Spleen (tissue), 7 donors: ENCODE results near the gene SUSD2.

Experiments used
- POLR2A ChIP-seq, 3 donors: fragments of 450-650 bp; IDR thresholded peaks; one replicate each; pipeline ENCODE4 v1.5.1; 2017; ENCODE audit warnings: antibody characterized with exemption in 3 of 3, mild to moderate bottlenecking in 1 of 3
- POLR2AphosphoS5 ChIP-seq, 3 donors: sonication (generic); formaldehyde crosslinking; IDR thresholded peaks; one replicate each; pipeline ENCODE4 v1.5.1; 2017; ENCODE audit warnings: antibody characterized with exemption in 3 of 3
- TF ChIP-seq, protein P1 (sequence below), 11 experiments: fragments of 200-600 bp in 7 of 11; fragments of 450-650 bp in 4 of 11; sonication (generic) in 4 of 11; IDR thresholded peaks in 8 of 11; conservative IDR thresholded peaks in 3 of 11; 1 replicate in 7 of 11; 2 replicates in 4 of 11; pipeline versions ENCODE4 v1.4.0 to v1.8.0; 2016 to 2021; ENCODE audit warnings: antibody characterized with exemption in 11 of 11, inconsistent platforms in 4 of 11, mild to moderate bottlenecking in 1 of 11
- donor health status: DM: no; HTN: no; CAD: no; lungs with moderate emphysema.
- donor health status: DM: no; HTN: no; CAD: no.
- donor health status: DM: no; HTN: no; CAD: no.

GRCh38 chr22:24159650-24160049 lies 21.6 kb upstream of the SUSD2 start:
- TF ChIP-seq POLR2A (IDR thresholded peaks at IDR 0.05) (no peak), POLR2AphosphoS5 (IDR thresholded peaks at IDR 0.05) (no peak)
- TF ChIP-seq, protein P1, sequence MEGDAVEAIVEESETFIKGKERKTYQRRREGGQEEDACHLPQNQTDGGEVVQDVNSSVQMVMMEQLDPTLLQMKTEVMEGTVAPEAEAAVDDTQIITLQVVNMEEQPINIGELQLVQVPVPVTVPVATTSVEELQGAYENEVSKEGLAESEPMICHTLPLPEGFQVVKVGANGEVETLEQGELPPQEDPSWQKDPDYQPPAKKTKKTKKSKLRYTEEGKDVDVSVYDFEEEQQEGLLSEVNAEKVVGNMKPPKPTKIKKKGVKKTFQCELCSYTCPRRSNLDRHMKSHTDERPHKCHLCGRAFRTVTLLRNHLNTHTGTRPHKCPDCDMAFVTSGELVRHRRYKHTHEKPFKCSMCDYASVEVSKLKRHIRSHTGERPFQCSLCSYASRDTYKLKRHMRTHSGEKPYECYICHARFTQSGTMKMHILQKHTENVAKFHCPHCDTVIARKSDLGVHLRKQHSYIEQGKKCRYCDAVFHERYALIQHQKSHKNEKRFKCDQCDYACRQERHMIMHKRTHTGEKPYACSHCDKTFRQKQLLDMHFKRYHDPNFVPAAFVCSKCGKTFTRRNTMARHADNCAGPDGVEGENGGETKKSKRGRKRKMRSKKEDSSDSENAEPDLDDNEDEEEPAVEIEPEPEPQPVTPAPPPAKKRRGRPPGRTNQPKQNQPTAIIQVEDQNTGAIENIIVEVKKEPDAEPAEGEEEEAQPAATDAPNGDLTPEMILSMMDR (IDR thresholded peaks at IDR 0.05 in 8 of 11, conservative IDR thresholded peaks at IDR 0.05 in 3 of 11) = no peak
